Measurements from ENCODE around the gene PRPS1.
"Not testable (repeated sequence)": the region's sequence is repeated elsewhere in the genome, so short reads cannot be mapped to it uniquely, and the experiment has no call there.

The PRPS1 gene

GRCh38 chrX:107630031-107630689 is 1.9 kb downstream of the PRPS1 start:
- no peak for DNase-seq

- no peak for DNase-seq
These were observed 4.0 kb downstream of the PRPS1 start for GRCh38 chrX:107632346-107632745.

GRCh38 chrX:107646735-107647134 is 18.4 kb downstream of the PRPS1 start:
- DNase-seq = no peak

- no peak for DNase-seq
These were observed 20.0 kb downstream of the PRPS1 start for GRCh38 chrX:107648332-107648731.

GRCh38 chrX:107654566-107654871 is 26.2 kb downstream of the PRPS1 start:
- no peak for DNase-seq

GRCh38 chrX:107654872-107655761 is 26.8 kb downstream of the PRPS1 start:
- DNase-seq = peak; percentile 61

GRCh38 chrX:107656978-107657377 is 28.7 kb downstream of the PRPS1 start:
- DNase-seq = no peak

GRCh38 chrX:107658660-107659059 is 30.4 kb downstream of the PRPS1 start:
- no peak for DNase-seq

GRCh38 chrX:107659286-107659685 is 31.0 kb downstream of the PRPS1 start:
- DNase-seq = no peak

- DNase-seq = peak; percentile 42
These were observed 31.5 kb downstream of the PRPS1 start for GRCh38 chrX:107659768-107660167.

GRCh38 chrX:107662145-107662544 is 33.8 kb downstream of the PRPS1 start:
- no peak for DNase-seq

- no peak for DNase-seq
These were observed 34.5 kb downstream of the PRPS1 start for GRCh38 chrX:107662824-107663223.

GRCh38 chrX:107666931-107667330 is 38.6 kb downstream of the PRPS1 start:
- DNase-seq = no peak

- DNase-seq = no peak
These were observed 39.1 kb downstream of the PRPS1 start for GRCh38 chrX:107667426-107667825.

- DNase-seq = not testable (repeated sequence)
These were observed 40.4 kb downstream of the PRPS1 start for GRCh38 chrX:107668710-107669109.

- no peak for DNase-seq
These were observed 41.0 kb downstream of the PRPS1 start for GRCh38 chrX:107669261-107669660.

GRCh38 chrX:107669885-107670628 is 41.7 kb downstream of the PRPS1 start:
- no peak for DNase-seq

GRCh38 chrX:107671256-107671655 is 42.9 kb downstream of the PRPS1 start:
- not testable (repeated sequence) for DNase-seq

GRCh38 chrX:107672955-107673378 is 44.7 kb downstream of the PRPS1 start:
- DNase-seq = peak; percentile 92

- DNase-seq = no peak
These were observed 45.1 kb downstream of the PRPS1 start for GRCh38 chrX:107673431-107673830.

GRCh38 chrX:107673933-107674479 is 45.7 kb downstream of the PRPS1 start:
- peak; percentile 98 for DNase-seq

GRCh38 chrX:107674480-107675364 is 46.4 kb downstream of the PRPS1 start:
- DNase-seq = peak; percentile 74

Measured in central memory CD4-positive, alpha-beta T cell (primary cell).